ENCODE data around the gene MLLT3.

Gene MLLT3

DNA sequence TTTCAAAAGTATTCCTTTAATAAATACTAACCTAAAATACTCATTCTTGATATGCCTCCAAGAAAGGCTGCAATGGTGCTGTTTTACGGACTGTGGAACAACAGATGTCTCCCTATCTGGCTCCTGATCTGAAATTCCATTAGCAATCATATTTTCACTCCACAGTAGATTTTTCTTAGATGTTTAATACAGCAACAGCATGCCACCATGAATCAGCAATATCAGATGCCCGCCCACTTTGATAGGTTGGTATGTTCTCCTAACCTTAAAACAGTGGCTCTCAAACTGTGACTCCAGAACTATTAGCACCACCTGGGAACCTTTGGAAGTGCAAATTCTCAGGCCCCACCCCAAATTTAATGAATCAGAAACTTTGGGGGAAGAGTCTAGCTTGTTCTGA lies 110.2 kb downstream of the MLLT3 start:
- peak; percentile 44 for DNase-seq (ENCODE audit: low read depth in 2 of 2)

DNA sequence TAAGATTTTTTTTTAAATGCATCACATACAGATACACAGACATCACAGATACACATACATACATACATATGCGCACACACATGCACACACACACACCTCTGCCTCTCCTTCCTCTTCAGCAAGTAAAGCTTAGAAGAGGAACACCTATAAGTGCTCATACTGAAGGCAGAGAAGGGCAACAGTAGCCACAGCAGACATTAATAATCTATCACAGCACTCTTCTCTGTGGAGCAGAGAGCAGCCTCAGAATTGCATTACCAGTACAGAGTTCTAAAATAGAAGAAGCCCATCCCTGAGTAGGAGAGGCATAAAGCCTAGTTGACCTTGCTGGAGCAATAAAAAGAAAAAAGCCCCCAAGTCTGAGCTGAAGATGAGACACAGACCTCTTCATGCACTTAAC lies 110.6 kb downstream of the MLLT3 start:
- DNase-seq (ENCODE audit: low read depth in 2 of 2), result no peak

DNA sequence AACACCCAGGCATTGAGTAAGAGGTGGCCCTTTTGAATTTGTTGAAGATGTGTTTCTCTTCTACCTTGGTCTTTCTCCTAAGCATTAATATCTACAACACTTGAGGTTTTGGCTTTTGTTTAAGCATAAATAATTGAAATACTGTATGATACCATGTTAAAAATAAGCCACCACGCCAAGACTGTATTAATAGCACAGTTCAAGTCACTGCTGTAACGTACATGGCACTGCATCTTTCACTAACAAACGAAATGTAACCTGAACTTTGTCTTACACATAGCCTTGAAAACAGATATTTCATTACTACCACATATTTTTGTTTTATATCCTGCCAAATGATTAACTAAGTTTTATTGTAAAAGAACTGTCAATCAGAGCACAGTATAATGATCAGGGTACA lies 112.8 kb downstream of the MLLT3 start:
- DNase-seq (ENCODE audit: low read depth in 2 of 2), result no peak

DNA sequence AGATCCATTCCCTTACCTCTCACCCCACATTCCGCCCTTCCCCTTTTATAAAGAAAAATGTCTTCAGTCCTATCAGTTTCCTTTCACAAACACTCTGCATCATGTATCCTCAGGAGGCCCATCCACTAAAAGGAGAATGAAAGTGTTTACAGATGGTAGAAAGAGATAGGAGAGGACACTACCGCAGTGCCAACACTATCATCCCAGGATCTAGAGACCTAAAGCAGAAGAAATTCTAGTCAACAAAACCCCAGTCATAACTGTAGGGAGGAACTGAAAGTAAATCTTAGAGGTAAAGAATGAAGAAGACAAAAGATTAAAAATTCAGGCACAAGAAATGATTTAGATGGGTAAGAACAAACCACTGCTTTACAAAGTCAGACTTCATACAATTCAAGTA lies 114.1 kb downstream of the MLLT3 start:
- no peak for DNase-seq (ENCODE audit: low read depth in 2 of 2)

DNA sequence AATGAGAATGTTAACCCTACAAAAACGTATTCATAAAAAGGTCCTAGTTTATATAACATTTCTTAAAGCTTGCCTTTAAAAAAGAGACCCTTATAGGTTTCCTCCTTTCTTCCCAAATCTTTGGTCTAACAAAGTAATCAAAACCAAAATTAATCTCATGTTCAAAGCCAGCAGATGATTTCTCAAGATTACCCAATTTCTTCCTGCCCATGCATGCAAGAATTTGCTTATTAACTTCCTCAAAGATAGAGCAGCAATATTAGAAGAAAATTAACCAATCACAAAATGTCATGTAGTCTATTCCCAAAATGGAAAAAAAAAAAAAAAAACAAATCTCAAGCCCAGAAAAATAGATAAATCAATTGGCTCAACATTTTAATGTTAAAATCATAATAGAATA lies 114.9 kb downstream of the MLLT3 start:
- DNase-seq (ENCODE audit: low read depth in 2 of 2), result no peak

DNA sequence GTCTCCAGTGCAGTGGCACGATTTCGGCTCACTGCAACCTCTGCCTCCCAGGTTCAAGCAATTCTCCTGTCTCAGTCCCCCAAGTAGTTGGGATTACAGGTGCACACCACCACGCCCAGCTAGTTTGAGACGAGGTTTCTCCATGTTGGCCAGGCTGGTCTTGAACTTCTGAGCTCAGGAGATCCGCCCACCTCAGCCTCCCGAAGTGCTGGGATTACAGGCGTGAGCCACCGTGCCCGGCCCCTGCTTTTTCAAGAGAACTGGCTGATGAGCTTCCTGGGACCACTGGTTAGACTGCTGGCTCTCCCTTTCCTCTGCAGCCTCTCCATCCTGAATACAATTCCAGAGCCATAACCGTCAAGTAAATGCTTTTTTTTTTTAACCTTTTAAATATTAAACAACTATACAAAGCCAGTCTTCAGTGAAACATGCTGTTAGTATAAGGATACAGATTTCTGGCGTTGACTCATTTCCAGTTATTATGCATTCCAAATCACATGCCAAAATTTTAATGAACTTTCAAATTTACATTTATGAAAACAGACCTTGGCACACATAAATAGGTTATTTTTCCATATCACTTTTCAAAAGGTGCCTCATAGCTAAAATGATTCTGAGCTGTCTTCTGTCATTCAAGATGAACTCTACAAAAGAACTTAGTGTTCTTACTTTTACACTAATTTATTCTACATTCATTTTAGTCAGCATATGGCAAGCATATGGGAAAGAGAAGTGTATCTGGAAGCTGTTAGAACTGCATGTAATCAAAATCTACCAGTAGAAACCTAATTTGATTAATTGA lies 116.0 kb downstream of the MLLT3 start:
- peak; percentile 15 to 16 for DNase-seq (ENCODE audit: low read depth in 2 of 2)

DNA sequence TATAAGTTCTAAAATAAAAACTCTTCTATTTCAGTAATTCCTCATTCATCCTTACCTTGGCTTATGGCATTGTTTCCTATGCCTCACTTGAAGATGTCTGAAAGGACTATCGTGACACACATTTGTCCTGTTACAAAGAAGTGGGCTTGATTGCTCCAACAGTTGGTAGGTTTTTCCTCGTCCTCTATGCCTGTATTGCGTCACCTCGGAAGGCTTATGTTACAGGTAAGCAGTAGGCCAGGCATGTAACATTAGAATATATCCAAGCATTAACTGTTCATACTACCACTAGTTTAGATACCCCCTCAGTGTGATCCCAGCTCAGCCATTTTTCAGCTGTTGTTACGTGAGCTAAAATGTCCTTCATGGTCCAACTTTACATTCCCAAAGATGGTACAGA lies 116.7 kb downstream of the MLLT3 start:
- DNase-seq (ENCODE audit: low read depth in 2 of 2), result no peak

DNA sequence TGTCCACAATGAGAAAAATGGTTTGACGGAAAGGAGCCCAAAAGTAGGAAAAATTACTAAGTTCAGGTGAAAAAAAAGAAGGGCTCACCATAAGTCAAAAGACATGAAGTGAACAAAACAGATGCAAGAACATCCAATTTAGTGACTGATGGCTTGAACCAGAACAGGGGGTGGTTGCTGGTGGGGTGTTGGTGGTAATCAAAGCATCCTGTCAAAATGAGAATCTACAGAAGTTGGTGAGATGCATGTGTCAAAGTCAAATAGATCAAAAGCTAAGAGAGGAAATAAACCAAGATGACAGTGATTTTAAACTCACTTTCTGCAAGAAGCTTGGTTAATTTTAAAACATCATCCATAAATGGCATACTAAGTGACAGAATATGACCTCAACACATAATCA lies 117.4 kb downstream of the MLLT3 start:
- no peak for DNase-seq (ENCODE audit: low read depth in 2 of 2)

DNA sequence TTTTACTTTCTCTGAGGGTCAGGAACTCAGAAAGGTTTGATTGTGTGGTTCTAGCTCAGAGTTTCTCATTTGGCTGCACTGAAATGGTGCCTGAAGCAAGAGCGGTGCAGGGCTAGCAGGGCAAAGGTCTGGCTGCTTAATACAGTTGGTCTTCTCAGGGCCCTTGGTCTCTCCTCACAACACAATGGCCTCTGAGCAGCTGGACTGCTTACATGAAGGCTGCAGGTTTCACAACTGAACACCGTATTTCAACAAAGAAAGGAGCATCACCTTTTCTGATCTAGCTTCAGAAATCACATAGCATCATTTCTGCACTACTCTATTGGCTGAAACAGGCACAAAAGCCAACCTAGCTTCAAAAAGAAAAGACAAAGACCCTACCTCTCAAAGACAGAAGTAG lies 122.2 kb downstream of the MLLT3 start:
- DNase-seq (ENCODE audit: low read depth in 2 of 2), result no peak

DNA sequence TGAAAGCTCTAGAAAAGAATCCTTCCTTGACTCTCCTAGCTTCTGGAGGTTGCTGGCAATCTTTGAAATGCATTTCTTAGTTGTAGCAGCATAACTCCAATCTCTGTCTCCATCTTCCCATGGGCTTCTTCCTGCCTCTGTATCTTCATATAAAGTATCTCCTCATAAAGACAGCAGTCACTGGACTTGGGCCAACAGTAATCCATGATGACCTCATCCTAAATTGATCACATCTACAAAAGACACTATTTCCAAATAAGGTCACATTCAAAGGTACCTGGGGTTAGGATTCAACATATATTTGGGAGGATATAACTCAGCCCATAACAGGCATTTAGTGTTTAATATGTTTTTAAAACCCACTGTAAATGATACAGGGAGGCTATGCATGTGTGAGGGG lies 123.3 kb downstream of the MLLT3 start:
- no peak for DNase-seq (ENCODE audit: low read depth in 2 of 2)

DNA sequence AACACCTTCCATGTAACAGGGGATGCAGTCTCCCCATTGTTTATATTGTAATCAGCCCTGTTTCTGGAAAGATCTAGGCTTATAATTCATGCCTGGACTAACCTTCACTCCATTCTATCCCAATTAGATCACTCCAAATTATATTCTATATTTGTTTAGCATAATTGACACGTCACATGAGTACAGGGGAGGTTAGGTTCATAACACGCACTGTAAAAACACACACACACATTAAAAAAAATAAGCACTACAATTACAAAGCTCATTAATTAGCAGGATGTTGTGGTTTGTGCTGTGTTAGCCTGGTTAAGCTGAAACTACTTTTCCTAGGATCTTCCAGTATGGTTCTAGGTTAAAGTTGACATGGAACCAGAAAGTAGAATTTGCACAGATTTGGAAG lies 126.0 kb downstream of the MLLT3 start:
- no peak for DNase-seq (ENCODE audit: low read depth in 2 of 2)

DNA sequence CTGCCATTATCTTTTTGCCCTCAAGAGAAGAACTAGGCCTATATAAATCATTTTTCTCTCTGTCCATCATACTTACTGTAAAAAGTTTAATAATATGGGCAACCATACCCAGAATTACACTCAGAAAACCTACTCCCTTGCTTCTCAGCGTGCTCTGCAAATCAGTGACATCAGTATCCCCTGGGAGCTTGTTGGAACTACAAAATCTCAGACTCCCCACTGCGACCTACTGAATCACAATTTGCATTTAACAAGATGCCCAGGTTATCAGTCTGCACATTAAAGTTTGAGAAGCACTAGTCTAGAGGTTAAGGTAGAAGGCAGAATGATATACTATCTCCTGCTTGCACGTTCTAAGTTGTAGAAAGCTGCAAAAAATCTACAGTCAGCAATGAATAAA lies 127.2 kb downstream of the MLLT3 start:
- DNase-seq (ENCODE audit: low read depth in 2 of 2), result no peak

DNA sequence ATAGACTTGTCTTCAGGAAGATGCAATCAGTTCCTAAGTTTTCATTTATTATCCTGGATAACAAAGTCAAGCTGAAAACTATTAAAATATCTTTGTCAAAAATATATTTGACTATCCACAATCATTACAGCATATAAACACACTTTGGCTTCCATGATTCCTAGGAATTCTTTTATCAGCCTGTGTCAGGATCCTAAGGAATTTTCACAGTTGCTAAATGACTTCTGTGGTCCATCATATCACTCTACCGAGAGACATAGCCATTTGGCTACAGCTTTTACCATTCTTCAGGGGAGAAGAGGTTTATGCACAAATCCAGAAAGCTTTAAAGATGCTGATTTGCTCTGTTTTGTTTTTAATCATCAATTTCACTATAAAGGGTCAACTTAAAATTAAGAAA lies 128.3 kb downstream of the MLLT3 start:
- DNase-seq (ENCODE audit: low read depth in 2 of 2), result no peak

DNA sequence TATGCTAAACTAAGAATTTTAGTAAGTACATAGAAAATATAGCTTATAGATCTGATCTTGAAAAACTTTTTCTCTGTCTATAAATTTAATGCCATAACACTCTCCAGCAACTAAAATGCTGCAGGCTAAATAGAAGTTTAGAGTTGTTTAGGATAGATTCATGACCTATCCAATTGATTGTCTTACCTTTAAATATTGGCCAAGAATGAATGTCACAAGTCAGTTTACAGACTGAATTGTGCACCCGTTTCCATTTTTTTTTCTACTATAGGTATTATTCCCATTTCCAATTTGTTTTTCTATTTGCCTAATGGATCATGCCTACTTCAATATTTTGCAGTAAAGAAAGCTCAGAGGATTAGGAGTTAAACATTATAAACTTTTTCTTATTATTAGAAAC lies 129.5 kb downstream of the MLLT3 start:
- no peak for DNase-seq (ENCODE audit: low read depth in 2 of 2)

DNA sequence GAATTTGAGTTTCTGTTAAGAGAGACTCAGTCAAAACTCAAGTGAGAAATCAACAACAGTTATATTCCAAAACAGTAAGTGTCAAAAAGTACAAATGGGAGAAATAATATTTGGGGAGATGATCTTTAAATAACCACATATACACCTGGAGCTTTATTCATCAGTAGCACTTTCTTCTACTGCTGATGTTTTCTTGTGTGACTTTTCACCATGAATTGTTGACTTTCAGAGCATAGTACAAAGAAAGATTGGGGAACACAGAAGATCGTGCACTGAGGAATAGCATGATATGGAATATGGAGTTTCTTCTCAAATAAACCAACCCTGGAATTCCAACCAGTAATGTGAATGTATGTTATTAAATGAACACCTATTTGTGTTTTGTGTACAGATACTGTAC lies 130.7 kb downstream of the MLLT3 start:
- no peak for DNase-seq (ENCODE audit: low read depth in 2 of 2)

DNA sequence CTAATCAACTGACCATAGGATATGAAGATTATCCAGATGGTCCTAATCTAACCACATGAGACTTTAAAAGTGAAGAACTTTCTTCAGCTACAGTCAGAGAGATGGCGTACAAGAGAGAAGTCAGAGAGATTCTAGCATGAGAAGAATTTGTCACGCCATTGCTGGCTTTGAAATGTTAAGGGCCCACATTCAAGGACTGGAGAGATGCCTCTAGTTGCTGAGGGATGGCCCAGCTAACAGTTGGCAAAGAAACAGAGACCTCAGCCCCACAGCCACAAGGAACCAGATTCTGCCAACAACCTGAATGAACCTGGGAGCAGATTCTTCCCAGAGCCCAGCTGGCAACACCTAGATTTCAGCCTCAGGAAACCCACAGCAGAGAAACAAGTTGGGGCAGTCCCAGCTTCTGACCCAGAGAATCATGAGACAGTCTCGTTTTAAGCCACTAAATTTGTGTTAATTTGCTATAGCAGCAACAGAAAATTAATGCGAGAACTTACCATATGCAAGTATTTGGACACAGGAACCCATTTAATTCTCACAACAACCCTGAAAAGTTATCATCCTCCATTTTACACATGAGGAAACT lies 132.0 kb downstream of the MLLT3 start:
- no peak for DNase-seq (ENCODE audit: low read depth in 2 of 2)

DNA sequence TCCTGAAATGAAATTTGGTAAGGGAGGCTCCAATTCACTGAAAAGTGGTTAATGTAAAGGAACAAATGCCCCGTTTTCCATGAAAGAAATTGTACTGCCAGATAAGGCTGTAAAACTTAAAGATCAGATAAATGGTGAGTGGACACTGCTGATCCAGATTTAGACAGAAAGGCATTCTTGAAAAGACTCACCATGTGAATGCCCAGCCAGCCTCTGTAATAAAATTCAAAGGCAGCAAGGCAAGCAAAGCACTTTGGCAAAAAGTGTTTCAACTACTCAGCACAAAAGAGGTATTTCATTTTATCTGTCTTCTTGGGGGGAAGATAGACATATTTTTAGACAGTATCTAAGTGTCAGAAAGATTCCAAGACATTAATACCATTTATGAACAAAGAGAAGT lies 133.6 kb downstream of the MLLT3 start:
- no peak for DNase-seq (ENCODE audit: low read depth in 2 of 2)

DNA sequence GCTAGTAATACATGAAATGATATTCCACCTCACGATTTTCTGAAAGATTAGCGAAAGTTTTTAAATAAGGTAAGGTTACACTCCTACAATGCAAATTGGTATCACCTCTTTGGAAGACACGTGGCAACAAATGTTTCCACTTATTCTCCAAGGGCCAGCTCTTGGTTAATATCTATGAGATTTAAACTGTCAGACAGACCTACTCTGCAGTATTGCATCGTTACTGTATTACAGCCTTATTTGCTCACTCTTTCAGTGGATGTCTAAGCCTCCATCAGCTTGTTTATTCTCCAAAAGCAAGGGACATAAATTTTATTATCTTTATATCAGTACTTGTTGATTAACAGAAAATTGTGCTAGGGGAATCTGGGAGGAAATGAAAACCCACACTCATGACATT lies 135.7 kb downstream of the MLLT3 start:
- no peak for DNase-seq (ENCODE audit: low read depth in 2 of 2)

DNA sequence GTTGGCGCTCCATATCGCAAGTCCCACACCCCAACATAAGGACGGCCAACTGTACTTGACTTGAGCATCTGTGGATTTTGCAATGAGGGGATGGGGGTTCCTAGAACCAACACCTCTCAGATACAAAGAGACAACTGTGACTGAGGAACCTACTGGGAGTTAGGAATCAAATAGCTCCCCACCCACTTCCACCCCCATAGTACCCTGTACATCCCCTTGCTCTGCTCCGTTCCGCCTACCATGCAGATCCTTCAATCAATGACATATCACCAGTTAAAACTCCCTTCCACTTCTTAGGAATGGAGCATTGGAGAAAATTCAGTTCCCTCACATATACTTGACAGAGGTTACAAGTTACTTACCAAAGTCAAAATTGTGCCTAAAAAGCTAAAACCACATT lies 140.9 kb downstream of the MLLT3 start:
- no peak for DNase-seq (ENCODE audit: low read depth in 2 of 2)

DNA sequence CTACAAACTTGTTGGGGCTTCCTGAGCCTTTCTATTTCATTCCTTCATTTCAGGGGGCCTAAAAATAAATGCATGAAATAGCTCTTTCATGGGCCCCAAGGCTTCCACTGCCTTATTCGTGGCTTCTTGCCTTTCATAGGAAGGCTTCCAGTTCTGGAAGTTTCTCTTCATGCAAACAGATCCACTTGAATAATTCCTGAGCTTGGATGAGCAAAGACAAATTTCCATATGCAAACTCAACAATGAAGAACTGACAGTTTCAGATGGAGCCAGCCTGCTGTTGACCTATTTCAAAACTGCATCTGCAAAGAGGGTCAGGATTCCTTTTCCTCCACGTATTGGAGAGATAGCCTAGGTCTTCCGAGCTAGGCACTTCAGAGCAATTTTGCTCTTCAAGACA lies 142.1 kb downstream of the MLLT3 start:
- no peak for DNase-seq (ENCODE audit: low read depth in 2 of 2)

DNA sequence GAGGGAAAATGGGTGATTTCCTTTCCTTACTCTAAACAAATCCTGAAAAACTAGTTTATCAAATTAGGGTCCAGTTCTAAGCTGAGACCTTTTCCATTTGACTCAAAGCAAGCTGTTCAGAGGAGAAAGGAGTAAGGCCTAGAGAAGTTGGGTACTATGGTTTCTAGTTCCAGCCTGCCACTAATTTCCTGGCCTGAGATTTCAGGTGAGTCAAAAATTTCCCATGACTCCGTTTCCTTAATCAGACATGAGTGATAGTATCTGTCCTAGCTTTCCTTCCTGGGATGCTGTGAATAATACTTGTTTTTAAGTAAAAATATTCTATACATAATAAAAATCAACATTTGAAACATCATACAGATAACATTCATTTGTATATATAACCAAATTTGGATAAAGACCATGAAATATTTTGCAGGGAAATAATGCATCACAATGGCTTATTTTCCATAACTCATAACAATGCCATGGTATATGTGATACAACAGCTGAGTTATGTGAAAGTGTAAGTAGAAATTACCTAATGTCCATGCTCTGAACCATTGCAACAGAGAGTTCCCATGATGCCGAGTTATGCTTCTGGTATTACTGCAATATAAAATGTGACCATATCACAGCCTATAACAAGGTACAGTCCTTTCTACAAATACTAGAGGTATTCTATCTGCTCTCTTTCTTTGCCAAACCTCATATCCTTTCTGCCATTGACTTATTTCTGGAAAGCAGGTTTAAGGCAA lies 142.7 kb downstream of the MLLT3 start:
- no peak for DNase-seq (ENCODE audit: low read depth in 2 of 2)

DNA sequence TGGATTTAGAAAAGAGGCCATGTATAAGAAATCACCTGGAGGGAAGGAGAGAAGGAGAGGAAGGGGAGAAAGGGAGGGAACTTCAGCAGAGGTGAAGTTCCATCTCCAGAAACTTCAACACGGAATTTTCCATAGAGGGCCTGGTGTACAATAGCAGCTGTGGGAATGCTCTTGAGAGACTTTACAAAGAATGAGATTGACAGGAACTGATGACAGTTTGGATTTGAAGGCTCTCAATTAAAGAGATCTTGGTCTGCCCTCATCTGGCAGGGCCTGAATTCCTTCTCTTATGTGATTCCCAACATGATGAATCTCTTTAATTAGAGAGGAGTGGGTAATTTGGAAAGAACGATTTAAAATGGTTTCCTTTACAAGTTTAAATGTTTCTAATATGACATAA lies 143.5 kb downstream of the MLLT3 start:
- no peak for DNase-seq (ENCODE audit: low read depth in 2 of 2)

DNA sequence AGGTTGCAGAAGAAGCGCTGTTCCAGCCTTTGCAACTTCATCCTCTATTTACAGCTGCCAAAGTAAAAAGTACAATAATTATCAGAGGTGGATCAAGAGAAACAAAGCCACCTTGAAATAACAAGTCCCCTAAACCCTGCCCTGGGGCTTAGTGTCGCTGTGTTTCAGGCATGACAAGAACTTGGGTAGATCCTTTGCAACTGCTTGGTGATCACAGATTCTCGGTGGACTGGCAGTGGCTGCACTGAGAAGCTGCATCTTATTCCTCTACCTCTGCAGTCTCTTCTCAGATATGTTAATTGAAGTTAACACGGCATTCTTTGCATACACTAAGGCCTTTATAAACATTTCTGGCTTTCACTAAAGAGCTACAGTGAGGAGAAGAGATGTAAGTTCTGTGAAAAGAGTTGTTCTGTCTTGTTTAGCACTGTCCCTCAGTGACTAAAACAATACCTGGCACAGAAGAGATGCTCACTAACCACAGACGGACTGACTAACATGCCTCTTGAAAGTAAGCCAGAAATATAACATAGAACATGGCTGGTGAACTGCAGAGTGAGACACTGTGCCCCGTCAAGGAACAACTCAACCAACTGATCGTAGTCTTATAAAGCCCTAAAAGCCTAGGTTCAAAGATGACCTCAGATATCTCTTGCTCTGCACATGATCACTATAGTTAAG lies 144.2 kb downstream of the MLLT3 start:
- DNase-seq (ENCODE audit: low read depth in 2 of 2), result no peak

All from fibroblast of skin of left quadriceps (primary cell).